AG09319 (cell line): Measurements from ENCODE around the gene KCNRG.

ENCODE experiments used
- DNase-seq: peaks from one replicate; pipeline ENCODE4 v3.0.0-alpha.2; 2010; ENCODE audit warnings: low read depth; ENCODE audit errors: extremely low read depth
- TF ChIP-seq, protein P1 (sequence below): IDR thresholded peaks from 2 replicates; pipeline ENCODE4 v1.5.1; 2011; ENCODE audit warnings: low read depth, mild to moderate bottlenecking, inconsistent platforms, low read length, moderate library complexity

KCNRG gene

DNA sequence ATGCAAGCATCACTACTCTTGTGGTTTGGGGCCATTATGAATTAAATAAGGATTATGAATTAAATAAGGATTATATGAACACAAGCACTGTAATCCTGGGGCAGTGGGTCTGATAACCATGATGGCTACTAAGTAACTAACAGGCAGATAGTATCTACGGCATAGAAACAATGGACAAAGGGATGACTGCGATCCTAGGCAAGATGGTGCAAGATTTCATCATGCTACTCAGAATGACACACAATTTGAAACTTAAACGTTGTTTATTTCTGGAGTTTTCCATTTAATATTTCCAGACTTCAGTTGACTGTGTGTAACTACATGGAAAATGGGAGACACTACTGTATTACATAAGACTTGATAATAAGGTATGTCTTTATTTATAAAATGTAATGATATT, 15.1 kb downstream of the KCNRG start:
- TF ChIP-seq, protein P1, sequence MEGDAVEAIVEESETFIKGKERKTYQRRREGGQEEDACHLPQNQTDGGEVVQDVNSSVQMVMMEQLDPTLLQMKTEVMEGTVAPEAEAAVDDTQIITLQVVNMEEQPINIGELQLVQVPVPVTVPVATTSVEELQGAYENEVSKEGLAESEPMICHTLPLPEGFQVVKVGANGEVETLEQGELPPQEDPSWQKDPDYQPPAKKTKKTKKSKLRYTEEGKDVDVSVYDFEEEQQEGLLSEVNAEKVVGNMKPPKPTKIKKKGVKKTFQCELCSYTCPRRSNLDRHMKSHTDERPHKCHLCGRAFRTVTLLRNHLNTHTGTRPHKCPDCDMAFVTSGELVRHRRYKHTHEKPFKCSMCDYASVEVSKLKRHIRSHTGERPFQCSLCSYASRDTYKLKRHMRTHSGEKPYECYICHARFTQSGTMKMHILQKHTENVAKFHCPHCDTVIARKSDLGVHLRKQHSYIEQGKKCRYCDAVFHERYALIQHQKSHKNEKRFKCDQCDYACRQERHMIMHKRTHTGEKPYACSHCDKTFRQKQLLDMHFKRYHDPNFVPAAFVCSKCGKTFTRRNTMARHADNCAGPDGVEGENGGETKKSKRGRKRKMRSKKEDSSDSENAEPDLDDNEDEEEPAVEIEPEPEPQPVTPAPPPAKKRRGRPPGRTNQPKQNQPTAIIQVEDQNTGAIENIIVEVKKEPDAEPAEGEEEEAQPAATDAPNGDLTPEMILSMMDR: no peak

GRCh38 chr13:50033725-50034124, 18.5 kb downstream of the KCNRG start:
- TF ChIP-seq, protein P1: no peak
- no peak for DNase-seq

More for the DNA sequence above, 15.1 kb downstream of the KCNRG start:
- DNase-seq: no peak

DNA sequence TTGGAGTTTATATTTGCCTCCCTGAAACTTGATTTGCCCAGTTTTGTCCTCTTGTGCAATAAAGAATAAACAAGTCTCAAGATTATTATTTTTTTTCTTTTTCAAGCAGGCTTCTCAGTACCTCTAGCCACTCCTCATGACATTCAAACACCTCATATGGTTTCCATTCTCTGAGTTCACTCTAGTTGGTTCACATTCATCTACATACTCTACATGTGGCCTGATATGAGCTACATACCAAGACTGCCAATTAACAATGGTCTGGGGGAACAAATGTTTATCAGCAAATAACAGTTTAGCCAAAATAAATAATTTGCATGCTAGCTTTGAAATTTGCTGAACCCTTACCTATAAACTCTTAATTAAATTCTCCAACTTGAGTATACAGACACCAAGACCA, 22.5 kb downstream of the KCNRG start:
- TF ChIP-seq, protein P1: no peak
- no peak for DNase-seq

- no peak for DNase-seq
- TF ChIP-seq, protein P1: no peak
Measured at GRCh38 chr13:50038266-50038665, 23.0 kb downstream of the KCNRG start.

- no peak for DNase-seq
- TF ChIP-seq, protein P1: no peak
Measured at GRCh38 chr13:50052478-50052877, 37.2 kb downstream of the KCNRG start.

DNA sequence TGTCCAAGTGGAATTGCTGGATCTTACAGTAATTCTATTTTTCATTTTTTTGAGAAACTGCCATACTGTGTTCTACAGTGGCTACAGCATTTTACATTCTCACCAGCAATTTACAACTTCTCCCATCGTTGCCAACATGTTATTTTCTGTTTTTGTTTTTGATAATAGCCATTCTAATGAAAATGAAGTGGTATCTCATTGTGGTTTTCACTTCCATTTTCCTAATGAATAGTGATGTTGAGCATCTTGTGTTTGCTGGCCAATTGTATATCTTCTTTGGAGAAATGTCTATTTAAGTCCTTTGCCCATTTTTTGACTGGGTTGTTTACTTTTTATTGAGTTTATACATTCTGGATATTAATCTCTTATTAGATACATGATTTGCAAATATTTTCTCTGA, 38.6 kb downstream of the KCNRG start:
- TF ChIP-seq, protein P1: no peak
- DNase-seq: no peak

DNA sequence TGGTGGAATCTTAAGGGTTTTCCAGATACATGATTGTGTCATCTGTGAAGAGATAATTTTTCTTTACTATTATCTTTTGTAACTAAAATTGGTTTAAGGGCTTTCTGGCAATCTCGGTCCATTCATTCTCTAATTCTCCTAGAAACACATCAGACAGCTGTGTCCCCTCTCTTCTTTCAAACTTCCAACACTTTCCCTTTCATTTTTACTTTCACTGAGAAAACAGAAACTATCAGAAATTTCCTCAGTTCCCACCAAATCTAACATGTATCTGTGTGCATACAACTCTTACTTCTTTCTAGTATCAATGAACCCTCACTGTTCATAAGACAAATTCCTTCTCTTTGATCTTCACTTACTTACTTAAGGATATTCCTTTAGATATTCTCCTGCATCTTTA, 40.2 kb downstream of the KCNRG start:
- TF ChIP-seq, protein P1: no peak
- no peak for DNase-seq
